Caco-2 (cell line): ENCODE measurements around the gene RNF208. TPM values are rescaled to one million over a fixed set of nuclear protein-coding genes. Genes with fewer than 3 reads are reported as not detected.

ENCODE experiments used
- total RNA-seq: library from RNA; stranded (reverse); gene quantifications from 2 replicates; pipeline ENCODE4 v1.2.3, GENCODE V29; 2022

RNF208 gene
- total RNA-seq, 1 experiment from 2014 or later = 6.5 TPM

Other genes starting within 250 kb of the RNF208 start
- gene PTGDS, start 244.7 kb downstream of the RNF208 start, total RNA-seq = not detected in 2 replicates
- not detected in 2 replicates for gene LCNL1, start 239.2 kb downstream of the RNF208 start, total RNA-seq
- 66.2 TPM in 2 replicates for gene PAXX, start 229.8 kb downstream of the RNF208 start, total RNA-seq
- gene CLIC3, start 225.7 kb downstream of the RNF208 start, total RNA-seq = 4.5 and 4.7 TPM in 2 replicates
- 22.6 and 27.3 TPM in 2 replicates for gene ABCA2, start 194.0 kb downstream of the RNF208 start, total RNA-seq
- not detected in 2 replicates for gene FUT7, start 190.2 kb downstream of the RNF208 start, total RNA-seq
- gene NPDC1, start 176.1 kb downstream of the RNF208 start, total RNA-seq = 44.1 and 49.2 TPM in 2 replicates
- 2.9 and 3.4 TPM in 2 replicates for gene ENTPD2, start 168.2 kb downstream of the RNF208 start, total RNA-seq
- gene SAPCD2, start 151.7 kb downstream of the RNF208 start, total RNA-seq = 53.3 and 57.5 TPM in 2 replicates
- 22.7 and 24.6 TPM in 2 replicates for gene UAP1L1, start 144.7 kb downstream of the RNF208 start, total RNA-seq
- 57.7 and 58.0 TPM in 2 replicates for gene MAN1B1, start 135.3 kb downstream of the RNF208 start, total RNA-seq
- 230 and 247 TPM in 2 replicates for gene DPP7, start 107.5 kb downstream of the RNF208 start, total RNA-seq
- gene GRIN1, start 83.1 kb downstream of the RNF208 start, total RNA-seq = 1.9 and 3.7 TPM in 2 replicates
- 2.9 and 3.0 TPM in 2 replicates for gene LRRC26, start 52.2 kb downstream of the RNF208 start, total RNA-seq
- gene TMEM210, start 50.2 kb downstream of the RNF208 start, total RNA-seq = 0.70 TPM in 1 of 2 replicates, not detected in the other
- 66.8 and 67.5 TPM in 2 replicates for gene ANAPC2, start 33.7 kb downstream of the RNF208 start, total RNA-seq
- 62.3 and 62.7 TPM in 2 replicates for gene SSNA1, start 33.6 kb downstream of the RNF208 start, total RNA-seq
- 34.2 and 37.7 TPM in 2 replicates for gene TPRN, start 21.5 kb downstream of the RNF208 start, total RNA-seq
- gene TMEM203, start 16.6 kb downstream of the RNF208 start, total RNA-seq = 36.9 and 38.4 TPM in 2 replicates
- 29.0 and 31.8 TPM in 2 replicates for gene NDOR1, start 16.5 kb downstream of the RNF208 start, total RNA-seq
- 1.7 and 1.8 TPM in 2 replicates for gene CYSRT1, start 2.9 kb upstream of the RNF208 start, total RNA-seq
- gene RNF224, start 5.3 kb upstream of the RNF208 start, total RNA-seq = 0.27 TPM in 1 of 2 replicates, not detected in the other
- gene SLC34A3, start 8.7 kb upstream of the RNF208 start, total RNA-seq = 0.19 TPM in 1 of 2 replicates, not detected in the other
- 481 and 487 TPM in 2 replicates for gene TUBB4B, start 19.0 kb upstream of the RNF208 start, total RNA-seq
- gene STPG3, start 29.0 kb upstream of the RNF208 start, total RNA-seq = not detected in 2 replicates
- 79.1 and 79.8 TPM in 2 replicates for gene NELFB, start 33.1 kb upstream of the RNF208 start, total RNA-seq
- 1.8 and 1.9 TPM in 2 replicates for gene TOR4A, start 55.5 kb upstream of the RNF208 start, total RNA-seq
- gene NRARP, start 80.0 kb upstream of the RNF208 start, total RNA-seq = 22.1 and 24.7 TPM in 2 replicates
- gene EXD3, start 200.9 kb upstream of the RNF208 start, total RNA-seq = 10.9 and 11.2 TPM in 2 replicates
- 7.3 and 8.6 TPM in 2 replicates for gene NOXA1, start 201.2 kb upstream of the RNF208 start, total RNA-seq
- gene ENTPD8, start 219.1 kb upstream of the RNF208 start, total RNA-seq = 8.5 and 8.6 TPM in 2 replicates
- 65.5 and 67.6 TPM in 2 replicates for gene NSMF, start 237.1 kb upstream of the RNF208 start, total RNA-seq